ENCODE results near the gene ZNF566. TPM values are rescaled to one million over a fixed set of nuclear protein-coding genes. Genes with fewer than 3 reads are reported as not detected.

ZNF566 gene
- total and polyA plus RNA-seq, 4 experiments from 2014 or later = 10.9 to 30.6 (median 22.6) TPM

GRCh38 chr19:36420961-36421748 lies 68.2 kb downstream of the ZNF566 start:
- CTCF ChIA-PET (ENCODE audit: partially characterized antibody) = no interaction called here
- Histone ChIP-seq H3K36me3 (ENCODE audit: insufficient read depth, low read length) (no peaks in the 10 kb centered on the region), H3K9me3 (ENCODE audit: control insufficient read depth in 1 of 2, low read length in 2 of 2) (no peaks in the 10 kb centered on the region), H3K4me1 (ENCODE audit: insufficient read depth, low read length) (peaks cover 15% of the 10 kb centered on the region), H3K27me3 (ENCODE audit: insufficient read depth, low read length) (no peaks in the 10 kb centered on the region), H3K4me3 (ENCODE audit: low read length in 2 of 2) (no peak overlapping the region), H3K27ac (ENCODE audit: low read depth, low read length) (no peak overlapping the region)
- H3K4me3 Mint-ChIP-seq = peak overlapping the region in 4 of 8 donors; percentile 33 to 64 (median 50)
- peaks cover 11 to 28% (median 18%) of the 10 kb centered on the region in 4 donors for H3K4me1 Mint-ChIP-seq
- peaks cover 3 to 58% (median 34%) of the 10 kb centered on the region in 8 donors for H3K9me3 Mint-ChIP-seq
- intact Hi-C loops (cut with micrococcal nuclease) = no loop called here
- POLR2A ChIA-PET (ENCODE audit: partially characterized antibody) = no interaction called here
- H3K27me3 Mint-ChIP-seq = peaks cover 13 to 21% of the 10 kb centered on the region in 2 donors
- peaks cover 21 to 29% of the 10 kb centered on the region in 2 donors for H3K36me3 Mint-ChIP-seq
- DNase-seq = no peak
- H3K27ac Mint-ChIP-seq = no peak overlapping the region

- ChIA-PET CTCF (ENCODE audit: partially characterized antibody) (interaction anchor here (1.1 kb wide), 1 partner anchor 71 kb away, joined by 4 read pairs; the partner anchor contains the start of gene ZNF566), POLR2A (ENCODE audit: partially characterized antibody) (interaction anchor here (0.6 to 2.4 kb wide), 8 partner anchors 9 to 249 kb away, joined by 3 to 8 read pairs (median 3); partner anchors contain the start of genes ZNF146, ZNF260, ZNF382 and ZNF565)
- intact Hi-C loops (cut with micrococcal nuclease) = loop anchor here (1.0 to 2.0 kb wide), 3 partner anchors 39 to 204 kb away; partner anchors contain the start of genes ZFP14, ZNF146, ZNF565 and ZNF566
- H3K27me3 ChIP-seq (ENCODE audit: insufficient read depth, low read length) = no peaks in the 10 kb centered on the region
- peaks cover 11 to 28% (median 20%) of the 10 kb centered on the region in 4 donors for H3K4me1 Mint-ChIP-seq
- peak within 1 kb of the TSS; percentile 78 to 97 (median 96) for H3K27ac Mint-ChIP-seq
- H3K4me3 ChIP-seq (ENCODE audit: low read length in 2 of 2) = peak within 1 kb of the TSS; percentile 71 to 82
- peak; percentile 47 to 81 (median 76) for DNase-seq
- H3K36me3 Mint-ChIP-seq = peaks cover 33 to 34% of the 10 kb centered on the region in 2 donors
- no peaks in the 10 kb centered on the region for H3K36me3 ChIP-seq (ENCODE audit: insufficient read depth, low read length)
- no peaks in the 10 kb centered on the region for H3K9me3 ChIP-seq (ENCODE audit: control insufficient read depth in 1 of 2, low read length in 2 of 2)
- peak within 1 kb of the TSS; percentile 73 for H3K27ac ChIP-seq (ENCODE audit: low read depth, low read length)
- peak within 1 kb of the TSS; percentile 81 to 93 (median 92) for H3K4me3 Mint-ChIP-seq
- H3K27me3 Mint-ChIP-seq = peaks cover 9 to 19% of the 10 kb centered on the region in 2 donors
- peaks cover 15% of the 10 kb centered on the region for H3K4me1 ChIP-seq (ENCODE audit: insufficient read depth, low read length)
- H3K9me3 Mint-ChIP-seq = peaks cover 3 to 52% (median 28%) of the 10 kb centered on the region in 8 donors
Measured at GRCh38 chr19:36418287-36419001, 70.9 kb downstream of the ZNF566 start, which contains the start of gene ZFP82. Gene ZFP82, minus strand, starts transcription at chr19:36418644. Its CDS starts 8,855 bp downstream, at chr19:36409789.

- Histone ChIP-seq H3K4me3 (ENCODE audit: low read length in 2 of 2) (peak overlapping the region; percentile 71 to 82), H3K27me3 (ENCODE audit: insufficient read depth, low read length) (no peaks in the 10 kb centered on the region), H3K36me3 (ENCODE audit: insufficient read depth, low read length) (no peaks in the 10 kb centered on the region), H3K27ac (ENCODE audit: low read depth, low read length) (peak overlapping the region; percentile 73), H3K4me1 (ENCODE audit: insufficient read depth, low read length) (peaks cover 15% of the 10 kb centered on the region), H3K9me3 (ENCODE audit: control insufficient read depth in 1 of 2, low read length in 2 of 2) (peaks cover 0 to under 1% of the 10 kb centered on the region in 2 donors)
- DNase-seq = peak in 1 of 5 donors; percentile 3
- peak overlapping the region in 6 of 7 donors; percentile 78 to 97 (median 96) for H3K27ac Mint-ChIP-seq
- intact Hi-C loops (cut with micrococcal nuclease) = loop anchor here (1.0 to 2.0 kb wide), 3 partner anchors 39 to 203 kb away; partner anchors contain the start of genes ZFP14, ZNF146, ZNF565 and ZNF566
- H3K9me3 Mint-ChIP-seq = peaks cover 3 to 52% (median 28%) of the 10 kb centered on the region in 8 donors
- H3K27me3 Mint-ChIP-seq = peaks cover 7 to 17% of the 10 kb centered on the region in 2 donors
- H3K36me3 Mint-ChIP-seq = peaks cover 36 to 38% of the 10 kb centered on the region in 2 donors
- peaks cover 11 to 29% (median 20%) of the 10 kb centered on the region in 4 donors for H3K4me1 Mint-ChIP-seq
- POLR2A ChIA-PET (ENCODE audit: partially characterized antibody) = interaction anchor here (0.6 to 2.4 kb wide), 6 partner anchors 8 to 203 kb away, joined by 3 to 8 read pairs (median 3); partner anchors contain the start of genes ZNF146, ZNF260, ZNF382 and ZNF565
- peak overlapping the region; percentile 81 to 93 (median 92) for H3K4me3 Mint-ChIP-seq
- CTCF ChIA-PET (ENCODE audit: partially characterized antibody) = no interaction called here
Measured at GRCh38 chr19:36417752-36418286, 71.5 kb downstream of the ZNF566 start.

GRCh38 chr19:36409841-36410240 lies 79.5 kb downstream of the ZNF566 start:
- H3K36me3 Mint-ChIP-seq = peaks cover 57 to 83% of the 10 kb centered on the region in 2 donors
- H3K9me3 ChIP-seq (ENCODE audit: control insufficient read depth in 1 of 2, low read length in 2 of 2) = peaks cover 4% of the 10 kb centered on the region in 2 donors
- DNase-seq = no peak
- H3K27me3 ChIP-seq (ENCODE audit: insufficient read depth, low read length) = no peaks in the 10 kb centered on the region
- ChIA-PET POLR2A (ENCODE audit: partially characterized antibody) (interaction anchor here (1.0 kb wide), 1 partner anchor 8 kb away, joined by 3 read pairs; the partner anchor contains the start of gene ZFP82), CTCF (ENCODE audit: partially characterized antibody) (no interaction called here)
- no peak overlapping the region for H3K4me3 ChIP-seq (ENCODE audit: low read length in 2 of 2)
- intact Hi-C loops (cut with micrococcal nuclease) = no loop called here
- H3K9me3 Mint-ChIP-seq = peaks cover 3 to 82% (median 55%) of the 10 kb centered on the region in 8 donors
- H3K4me1 Mint-ChIP-seq = peaks cover 0 to 5% (median under 1%) of the 10 kb centered on the region in 4 donors
- H3K4me3 Mint-ChIP-seq = no peak overlapping the region
- no peaks in the 10 kb centered on the region for H3K4me1 ChIP-seq (ENCODE audit: insufficient read depth, low read length)
- H3K27me3 Mint-ChIP-seq = no peaks in the 10 kb centered on the region
- H3K36me3 ChIP-seq (ENCODE audit: insufficient read depth, low read length) = peaks cover 24% of the 10 kb centered on the region
- H3K27ac Mint-ChIP-seq = no peak overlapping the region
- no peak overlapping the region for H3K27ac ChIP-seq (ENCODE audit: low read depth, low read length)

- no peaks in the 10 kb centered on the region for H3K27me3 Mint-ChIP-seq
- Histone ChIP-seq H3K27me3 (ENCODE audit: insufficient read depth, low read length) (no peaks in the 10 kb centered on the region), H3K4me3 (ENCODE audit: low read length in 2 of 2) (no peak overlapping the region), H3K27ac (ENCODE audit: low read depth, low read length) (no peak overlapping the region), H3K9me3 (ENCODE audit: control insufficient read depth in 1 of 2, low read length in 2 of 2) (peaks cover 4% of the 10 kb centered on the region in 2 donors), H3K36me3 (ENCODE audit: insufficient read depth, low read length) (peaks cover 34% of the 10 kb centered on the region), H3K4me1 (ENCODE audit: insufficient read depth, low read length) (no peaks in the 10 kb centered on the region)
- peaks cover 0 to 5% (median under 1%) of the 10 kb centered on the region in 4 donors for H3K4me1 Mint-ChIP-seq
- ChIA-PET POLR2A (ENCODE audit: partially characterized antibody) (no interaction called here), CTCF (ENCODE audit: partially characterized antibody) (no interaction called here)
- intact Hi-C loops (cut with micrococcal nuclease) = no loop called here
- H3K4me3 Mint-ChIP-seq = peak overlapping the region in 1 of 8 donors; percentile 6
- H3K27ac Mint-ChIP-seq = no peak overlapping the region
- DNase-seq = no peak
- peaks cover 68 to 88% of the 10 kb centered on the region in 2 donors for H3K36me3 Mint-ChIP-seq
- H3K9me3 Mint-ChIP-seq = peaks cover 7 to 89% (median 63%) of the 10 kb centered on the region in 8 donors
Measured at GRCh38 chr19:36408101-36408500, 81.3 kb downstream of the ZNF566 start.

- H3K4me3 ChIP-seq (ENCODE audit: low read length in 2 of 2) = peak overlapping the region in 1 of 2 donors; percentile 11
- H3K27ac ChIP-seq (ENCODE audit: low read depth, low read length) = no peak overlapping the region
- H3K27me3 Mint-ChIP-seq = no peaks in the 10 kb centered on the region
- peaks cover 10 to 87% (median 62%) of the 10 kb centered on the region in 8 donors for H3K9me3 Mint-ChIP-seq
- H3K4me1 Mint-ChIP-seq = no peaks in the 10 kb centered on the region
- peaks cover 78 to 83% of the 10 kb centered on the region in 2 donors for H3K36me3 Mint-ChIP-seq
- H3K4me1 ChIP-seq (ENCODE audit: insufficient read depth, low read length) = no peaks in the 10 kb centered on the region
- peaks cover 34% of the 10 kb centered on the region for H3K36me3 ChIP-seq (ENCODE audit: insufficient read depth, low read length)
- intact Hi-C loops (cut with micrococcal nuclease) = no loop called here
- peak overlapping the region in 1 of 7 donors; percentile 22 for H3K27ac Mint-ChIP-seq
- DNase-seq = no peak
- ChIA-PET POLR2A (ENCODE audit: partially characterized antibody) (interaction anchor here (0.7 kb wide), 1 partner anchor 27 kb away, joined by 4 read pairs; no protein-coding TSS in a partner anchor), CTCF (ENCODE audit: partially characterized antibody) (no interaction called here)
- no peak overlapping the region for H3K4me3 Mint-ChIP-seq
- peaks cover 5 to 18% of the 10 kb centered on the region in 2 donors for H3K9me3 ChIP-seq (ENCODE audit: control insufficient read depth in 1 of 2, low read length in 2 of 2)
- no peaks in the 10 kb centered on the region for H3K27me3 ChIP-seq (ENCODE audit: insufficient read depth, low read length)
Measured at GRCh38 chr19:36404498-36404897, 84.9 kb downstream of the ZNF566 start.

Data from CD4-positive, alpha-beta memory T cell (primary cell).